Tibial artery (tissue), 4 donors: ENCODE measurements around the gene KLF16.
A peak's percentile ranks its signal among the peaks of the same experiment; 100 is the strongest.

Experiments used
- DNase-seq, 2 donors: peaks; one replicate each; pipeline ENCODE4 v3.0.0-alpha.2; 2019
- H3K27ac ChIP-seq, 2 donors: fragments of 200-600 bp; sonication (generic) in 1 of 2; 1 replicate in 1 of 2; 2 replicates in 1 of 2; pipeline ENCODE4 v1.5.1; 2018 to 2019; ENCODE audit warnings: mild to moderate bottlenecking in 1 of 2
- H3K27me3 ChIP-seq, 2 donors: fragments of 200-600 bp; sonication (generic) in 1 of 2; one replicate each; pipeline versions ENCODE4 v1.5.1 to v1.6.0; 2016 to 2019
- H3K36me3 ChIP-seq, 3 donors: fragments of 200-600 bp; sonication (generic) in 2 of 3; one replicate each; pipeline ENCODE4 v1.5.1; 2016 to 2019; ENCODE audit warnings: mild to moderate bottlenecking in 2 of 3
- H3K4me1 ChIP-seq, 4 donors: fragments of 200-600 bp; sonication (generic) in 2 of 4; 1 replicate in 3 of 4; 2 replicates in 1 of 4; pipeline ENCODE4 v1.5.1; 2016 to 2019
- H3K4me3 ChIP-seq, 2 donors: fragments of 200-600 bp; sonication (generic) in 1 of 2; 1 replicate in 1 of 2; 2 replicates in 1 of 2; pipeline ENCODE4 v1.5.1; 2018 to 2019; ENCODE audit warnings: mild to moderate bottlenecking in 2 of 2
- H3K9me3 ChIP-seq, 3 donors: fragments of 200-600 bp; sonication (generic) in 1 of 3; one replicate each; pipeline ENCODE4 v1.5.1; 2016 to 2019
- intact Hi-C: fragments of 100-400 bp; cut with DNase I; formaldehyde crosslinking; loops from one replicate; pipeline ENCODE4 v1.15.0; 2023; ENCODE audit warnings: low total_unique reads
- TF ChIP-seq, protein P1 (sequence below), 2 experiments: fragments of 200-600 bp in 1 of 2; fragments of 450-650 bp in 1 of 2; IDR thresholded peaks; one replicate each; pipeline ENCODE4 v1.5.1; 2017 to 2019; ENCODE audit warnings: antibody characterized with exemption in 2 of 2, mild to moderate bottlenecking in 1 of 2, moderate library complexity in 1 of 2

KLF16 gene

GRCh38 chr19:1874554-1875185, 11.3 kb upstream of the KLF16 start:
- H3K4me1 ChIP-seq: peaks cover 0 to 51% (median 32%) of the 10 kb centered on the region in 4 donors
- TF ChIP-seq, protein P1, sequence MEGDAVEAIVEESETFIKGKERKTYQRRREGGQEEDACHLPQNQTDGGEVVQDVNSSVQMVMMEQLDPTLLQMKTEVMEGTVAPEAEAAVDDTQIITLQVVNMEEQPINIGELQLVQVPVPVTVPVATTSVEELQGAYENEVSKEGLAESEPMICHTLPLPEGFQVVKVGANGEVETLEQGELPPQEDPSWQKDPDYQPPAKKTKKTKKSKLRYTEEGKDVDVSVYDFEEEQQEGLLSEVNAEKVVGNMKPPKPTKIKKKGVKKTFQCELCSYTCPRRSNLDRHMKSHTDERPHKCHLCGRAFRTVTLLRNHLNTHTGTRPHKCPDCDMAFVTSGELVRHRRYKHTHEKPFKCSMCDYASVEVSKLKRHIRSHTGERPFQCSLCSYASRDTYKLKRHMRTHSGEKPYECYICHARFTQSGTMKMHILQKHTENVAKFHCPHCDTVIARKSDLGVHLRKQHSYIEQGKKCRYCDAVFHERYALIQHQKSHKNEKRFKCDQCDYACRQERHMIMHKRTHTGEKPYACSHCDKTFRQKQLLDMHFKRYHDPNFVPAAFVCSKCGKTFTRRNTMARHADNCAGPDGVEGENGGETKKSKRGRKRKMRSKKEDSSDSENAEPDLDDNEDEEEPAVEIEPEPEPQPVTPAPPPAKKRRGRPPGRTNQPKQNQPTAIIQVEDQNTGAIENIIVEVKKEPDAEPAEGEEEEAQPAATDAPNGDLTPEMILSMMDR (IDR thresholded peaks at IDR 0.05): no peak
- H3K4me3 ChIP-seq: peak overlapping the region; percentile 93 to 94
- H3K36me3 ChIP-seq: peaks cover 0 to 22% (median 4%) of the 10 kb centered on the region in 3 donors
- H3K9me3 ChIP-seq: no peaks in the 10 kb centered on the region
- no peaks in the 10 kb centered on the region for H3K27me3 ChIP-seq
- no peak for DNase-seq
- intact Hi-C loops: no loop called here
- H3K27ac ChIP-seq: peak overlapping the region; percentile 94 to 96

DNA sequence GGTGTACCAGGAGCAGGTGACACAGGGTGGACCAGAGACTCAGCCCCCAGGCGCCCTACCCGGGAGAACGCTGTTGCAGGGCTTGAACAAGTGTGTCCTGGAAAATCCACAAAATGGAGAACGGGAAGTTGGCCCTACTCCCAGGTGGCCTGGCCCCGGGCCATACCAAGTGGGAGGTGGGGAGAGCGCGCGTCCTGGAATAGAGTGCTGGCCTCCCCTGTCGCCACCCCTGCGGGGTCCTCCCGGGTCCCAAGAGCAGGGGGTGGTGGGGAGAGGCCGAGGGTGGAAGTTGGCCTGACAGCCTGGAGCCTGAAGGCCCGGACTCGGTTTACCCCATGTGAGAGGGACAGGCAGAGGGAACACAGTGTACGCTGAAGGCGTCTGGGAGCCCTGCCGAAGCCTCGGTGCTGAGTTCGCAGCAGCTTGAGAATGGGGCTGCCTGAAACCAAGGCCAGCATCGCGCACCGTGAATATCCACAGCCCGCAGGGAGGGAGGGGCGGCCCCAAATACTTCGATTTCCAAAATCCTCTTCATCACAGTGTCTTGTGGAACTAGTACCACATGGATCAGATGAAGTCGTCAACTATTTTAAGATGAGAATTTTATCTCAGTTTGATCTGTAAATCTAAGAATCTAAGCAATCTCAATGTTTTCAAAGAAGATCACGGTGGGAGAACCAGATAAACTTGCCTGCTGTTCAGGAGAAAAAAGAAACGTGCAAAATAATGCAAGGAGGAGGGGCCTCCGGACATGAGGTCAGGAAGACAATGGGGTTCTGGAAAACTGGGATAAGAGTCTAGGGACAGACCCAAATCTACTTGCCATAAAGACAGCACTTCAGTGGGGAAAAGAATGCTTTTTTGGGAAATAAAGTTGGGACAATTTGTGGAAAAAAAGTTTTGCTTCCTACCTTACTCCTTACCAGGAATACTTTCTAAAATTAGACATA, 10.4 kb upstream of the KLF16 start:
- no peaks in the 10 kb centered on the region for H3K27me3 ChIP-seq
- H3K36me3 ChIP-seq: peaks cover 0 to 19% (median 4%) of the 10 kb centered on the region in 3 donors
- intact Hi-C loops: no loop called here
- H3K4me3 ChIP-seq: peak overlapping the region in 1 of 2 donors; percentile 94
- H3K27ac ChIP-seq: peak overlapping the region; percentile 5 to 60
- TF ChIP-seq, protein P1 (IDR thresholded peaks at IDR 0.05): no peak
- peaks cover 0 to 51% (median 32%) of the 10 kb centered on the region in 4 donors for H3K4me1 ChIP-seq
- H3K9me3 ChIP-seq: no peaks in the 10 kb centered on the region
- DNase-seq: peak in 1 of 2 donors; percentile 68

DNA sequence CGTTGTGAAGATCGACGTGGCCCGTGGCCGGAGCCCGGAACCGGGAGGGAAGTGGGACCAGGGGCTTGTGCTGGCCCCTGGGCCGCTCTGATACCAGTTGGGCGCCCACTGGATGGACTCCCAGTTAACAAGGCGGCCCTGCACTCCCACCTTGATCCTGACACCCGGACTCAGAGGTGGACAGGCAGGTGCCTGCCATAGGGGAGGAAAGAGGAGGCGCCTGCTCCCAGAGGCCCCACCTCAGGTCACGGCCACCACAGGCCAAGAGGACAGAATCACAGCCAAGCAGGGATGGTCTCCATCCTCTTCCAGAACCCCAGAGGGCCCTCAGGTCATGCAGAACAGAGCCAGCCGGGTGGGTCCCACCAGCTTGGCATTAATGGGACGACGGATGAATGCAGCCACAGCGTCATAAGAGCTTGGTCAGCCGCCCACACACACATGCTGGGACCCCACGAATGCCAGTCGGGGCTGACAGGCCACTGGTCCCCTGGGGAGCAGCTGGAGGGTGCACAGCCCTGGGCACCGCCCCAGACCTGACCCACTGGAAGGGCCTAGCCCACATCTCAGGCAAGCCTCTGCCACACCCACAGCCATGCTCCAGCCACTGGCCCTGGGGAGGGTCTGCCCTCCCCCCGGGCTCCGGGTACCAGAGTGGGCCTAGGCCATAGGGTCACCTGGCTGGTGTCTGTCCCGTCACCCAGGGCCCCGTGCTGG, 9.6 kb upstream of the KLF16 start:
- Histone ChIP-seq H3K27ac (peak overlapping the region; percentile 5 to 60), H3K4me1 (peaks cover 0 to 51% (median 32%) of the 10 kb centered on the region in 4 donors), H3K27me3 (no peaks in the 10 kb centered on the region), H3K4me3 (peak overlapping the region in 1 of 2 donors; percentile 94), H3K9me3 (no peaks in the 10 kb centered on the region), H3K36me3 (peaks cover 0 to 13% (median 4%) of the 10 kb centered on the region in 3 donors)
- DNase-seq: no peak
- intact Hi-C loops: no loop called here
- TF ChIP-seq, protein P1 (IDR thresholded peaks at IDR 0.05): no peak

DNA sequence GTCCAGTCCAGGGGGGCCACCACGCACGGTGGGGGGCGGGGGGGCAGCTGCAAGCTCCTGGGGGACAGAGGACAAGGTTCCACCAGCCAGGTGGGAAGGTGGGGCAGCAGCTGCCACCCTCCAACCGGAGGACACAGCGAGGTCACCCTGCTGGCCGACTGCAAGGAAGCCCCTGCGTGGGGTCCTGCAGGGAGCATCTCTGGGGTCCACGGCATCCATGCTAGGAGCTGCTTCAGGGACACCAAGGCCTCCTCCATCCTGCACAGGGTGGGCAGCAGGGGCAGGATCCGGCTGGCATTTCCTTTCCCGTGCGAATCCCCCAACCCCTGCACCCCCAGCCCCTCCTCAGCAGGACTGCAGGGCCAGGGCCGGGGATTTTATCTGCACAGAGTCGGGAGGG, 8.3 kb upstream of the KLF16 start:
- Histone ChIP-seq H3K36me3 (peaks cover 0 to 13% (median 4%) of the 10 kb centered on the region in 3 donors), H3K9me3 (no peaks in the 10 kb centered on the region), H3K27ac (no peak overlapping the region), H3K4me3 (no peak overlapping the region), H3K4me1 (peaks cover 0 to 48% (median 29%) of the 10 kb centered on the region in 4 donors), H3K27me3 (no peaks in the 10 kb centered on the region)
- intact Hi-C loops: no loop called here
- TF ChIP-seq, protein P1 (IDR thresholded peaks at IDR 0.05): no peak
- no peak for DNase-seq

- peaks cover 0 to 13% (median 4%) of the 10 kb centered on the region in 3 donors for H3K36me3 ChIP-seq
- H3K4me1 ChIP-seq: peaks cover 0 to 44% (median 25%) of the 10 kb centered on the region in 4 donors
- TF ChIP-seq, protein P1 (IDR thresholded peaks at IDR 0.05): no peak
- no peaks in the 10 kb centered on the region for H3K27me3 ChIP-seq
- no peak overlapping the region for H3K27ac ChIP-seq
- no peaks in the 10 kb centered on the region for H3K9me3 ChIP-seq
- no peak overlapping the region for H3K4me3 ChIP-seq
- DNase-seq: no peak
- intact Hi-C loops: no loop called here
These were observed 7.8 kb upstream of the KLF16 start for GRCh38 chr19:1871140-1871597.
